ENCODE data around the gene DCUN1D1.

Gene DCUN1D1

GRCh38 chr3:182889948-182890629 is 90.2 kb downstream of the DCUN1D1 start:
- no peak for DNase-seq

Measured in left hindlimb (tissue), 1 donor.